HEK293T (cell line): ENCODE measurements around the gene CPM.

ENCODE experiments used
- CTCF ChIA-PET: fragments of 350-600 bp; formaldehyde crosslinking; extraction: SDS; loops from one replicate; lab custom pipeline; 2021; ENCODE audit warnings: antibody characterized with exemption, inconsistent platforms; lab: Yijun Ruan, JAX
- POLR2A ChIA-PET: fragments of 350-600 bp; formaldehyde crosslinking; extraction: SDS; loops from one replicate; lab custom pipeline; 2020; ENCODE audit warnings: antibody characterized with exemption, inconsistent platforms; lab: Yijun Ruan, JAX
- DNase-seq: peaks from one replicate; pipeline ENCODE4 v3.0.0; 2012; ENCODE audit warnings: mixed read lengths; ENCODE audit errors: extremely low spot score
- ARNT ChIP-seq: fragments of 450-650 bp; IDR thresholded peaks from 2 replicates; pipeline ENCODE4 v1.6.1; 2017; ENCODE audit warnings: mild to moderate bottlenecking
- BHLHE40 ChIP-seq: fragments of 450-650 bp; IDR thresholded peaks from 2 replicates; pipeline ENCODE4 v1.6.1; 2016; ENCODE audit warnings: mild to moderate bottlenecking, moderate library complexity, borderline replicate concordance
- CTBP1 ChIP-seq: fragments of 450-650 bp; IDR thresholded peaks from 2 replicates; pipeline ENCODE4 v1.6.1; 2016; ENCODE audit warnings: borderline replicate concordance
- ELF4 ChIP-seq: fragments of 450-650 bp; IDR thresholded peaks from 2 replicates; pipeline ENCODE4 v1.6.1; 2017; ENCODE audit warnings: antibody characterized with exemption
- FOXA1 ChIP-seq: fragments of 450-650 bp; IDR thresholded peaks from 2 replicates; pipeline ENCODE4 v1.6.1; 2016; ENCODE audit warnings: mild to moderate bottlenecking
- FOXK2 ChIP-seq: fragments of 450-650 bp; IDR thresholded peaks from 2 replicates; pipeline ENCODE4 v1.6.1; 2016; ENCODE audit warnings: mild to moderate bottlenecking
- FOXM1 ChIP-seq: fragments of 450-650 bp; IDR thresholded peaks from 2 replicates; pipeline ENCODE4 v1.6.1; 2017; ENCODE audit warnings: mild to moderate bottlenecking, borderline replicate concordance
- HDGF ChIP-seq: fragments of 450-650 bp; IDR thresholded peaks from 2 replicates; pipeline ENCODE4 v1.6.1; 2017; ENCODE audit warnings: antibody characterized with exemption, borderline replicate concordance
- L3MBTL2 ChIP-seq: fragments of 450-650 bp; conservative IDR thresholded peaks from 2 replicates; pipeline ENCODE4 v1.6.1; 2016; ENCODE audit warnings: mild to moderate bottlenecking
- LEF1 ChIP-seq: fragments of 450-650 bp; IDR thresholded peaks from 2 replicates; pipeline ENCODE4 v1.6.1; 2017; ENCODE audit warnings: mild to moderate bottlenecking, borderline replicate concordance
- NFRKB ChIP-seq: fragments of 450-650 bp; IDR thresholded peaks from 2 replicates; pipeline ENCODE4 v1.6.1; 2016; ENCODE audit warnings: mild to moderate bottlenecking, moderate library complexity
- PKNOX1 ChIP-seq: fragments of 450-650 bp; IDR thresholded peaks from 2 replicates; pipeline ENCODE4 v1.6.1; 2016
- SP1 ChIP-seq: fragments of 450-650 bp; IDR thresholded peaks from 2 replicates; pipeline ENCODE4 v1.6.1; 2017
- SUZ12 ChIP-seq: fragments of 450-650 bp; IDR thresholded peaks from 2 replicates; pipeline ENCODE4 v1.6.1; 2016; ENCODE audit warnings: mild to moderate bottlenecking
- TARDBP ChIP-seq: fragments of 450-650 bp; IDR thresholded peaks from 2 replicates; pipeline ENCODE4 v1.6.1; 2016
- ZNF384 ChIP-seq: fragments of 450-650 bp; IDR thresholded peaks from 2 replicates; pipeline ENCODE4 v1.6.1; 2016

Gene CPM

GRCh38 chr12:68856510-68856909 is 76.5 kb downstream of the CPM start:
- TF ChIP-seq ELF4 (no peak), FOXA1 (no peak), CTBP1 (no peak), FOXK2 (no peak)
- CTCF ChIA-PET = no interaction called here
- POLR2A ChIA-PET = no interaction called here
- DNase-seq = no peak

- no peak for DNase-seq
- ChIA-PET CTCF (interaction anchor here (1.0 kb wide), 1 partner anchor 26 kb away, joined by 3 read pairs; no protein-coding TSS in a partner anchor), POLR2A (no interaction called here)
Measured at GRCh38 chr12:68855771-68856170, 77.2 kb downstream of the CPM start.

GRCh38 chr12:68855111-68855510 is 77.9 kb downstream of the CPM start:
- ChIA-PET POLR2A (interaction anchor here (1.1 kb wide), 1 partner anchor 10 kb away, joined by 3 read pairs; no protein-coding TSS in a partner anchor), CTCF (interaction anchor here (1.0 kb wide), 1 partner anchor 26 kb away, joined by 3 read pairs; no protein-coding TSS in a partner anchor)
- TF ChIP-seq FOXM1 (no peak), ELF4 (no peak), SUZ12 (no peak), FOXA1 (no peak), BHLHE40 (no peak), CTBP1 (no peak)
- no peak for DNase-seq

More at GRCh38 chr12:68855771-68856170, 77.2 kb downstream of the CPM start:
- TF ChIP-seq TARDBP (no peak), L3MBTL2 (no peak), FOXA1 (no peak), ELF4 (no peak), FOXK2 (no peak), BHLHE40 (no peak), ZNF384 (no peak)

- ChIA-PET POLR2A (interaction anchor here (1.1 kb wide), 1 partner anchor 9 kb away, joined by 3 read pairs; no protein-coding TSS in a partner anchor), CTCF (no interaction called here)
- no peak for TF ChIP-seq TARDBP
- TF ChIP-seq FOXM1 = no peak
- TF ChIP-seq ELF4 = no peak
- no peak for TF ChIP-seq L3MBTL2
- TF ChIP-seq FOXK2 = no peak
- TF ChIP-seq SUZ12 = no peak
- no peak for TF ChIP-seq BHLHE40
- TF ChIP-seq PKNOX1 = no peak
- DNase-seq = no peak
Measured at GRCh38 chr12:68854554-68854953, 78.4 kb downstream of the CPM start.

GRCh38 chr12:68854078-68854468 is 78.9 kb downstream of the CPM start:
- no peak for DNase-seq
- POLR2A ChIA-PET = interaction anchor here (1.1 kb wide), 1 partner anchor 9 kb away, joined by 3 read pairs; no protein-coding TSS in a partner anchor
- CTCF ChIA-PET = no interaction called here
- TF ChIP-seq PKNOX1 (no peak), L3MBTL2 (no peak), ARNT (no peak), FOXM1 (no peak), CTBP1 (no peak), HDGF (no peak), BHLHE40 (no peak), ELF4 (no peak), SUZ12 (no peak), NFRKB (no peak), FOXA1 (no peak), SP1 (no peak), LEF1 (no peak), ZNF384 (no peak), FOXK2 (no peak), TARDBP (no peak)

- TF ChIP-seq HDGF = no peak
- CTCF ChIA-PET = no interaction called here
- POLR2A ChIA-PET = no interaction called here
Measured at GRCh38 chr12:68853396-68854077, 79.4 kb downstream of the CPM start.

GRCh38 chr12:68851592-68852306 is 81.2 kb downstream of the CPM start:
- TF ChIP-seq FOXM1 (no peak), ELF4 (no peak), HDGF (no peak), FOXK2 (no peak), ARNT (no peak), PKNOX1 (no peak), ZNF384 (no peak), NFRKB (no peak)
- CTCF ChIA-PET = no interaction called here
- POLR2A ChIA-PET = no interaction called here
- DNase-seq = no peak

More at GRCh38 chr12:68853396-68854077, 79.4 kb downstream of the CPM start:
- no peak for DNase-seq
